Psoas muscle (tissue), 8 donors: Measurements from ENCODE around the gene LRFN3. TPM values are rescaled to one million over a fixed set of nuclear protein-coding genes. Genes with fewer than 3 reads are reported as not detected.

ENCODE experiments used
- ATAC-seq, 4 donors: fragments of 200-7000 bp; cut with Tn5 transposase; one replicate each; pipeline ENCODE4 v1.9.1; 2020; ENCODE audit warnings: moderate library complexity in 3 of 4, mild to moderate bottlenecking in 2 of 4
- DNase-seq, 2 donors: peaks; one replicate each; pipeline ENCODE4 v3.0.0-alpha.2; 2020
- H3K27ac ChIP-seq: fragments of 200-600 bp; one replicate; pipeline ENCODE4 v1.8.0; 2022
- H3K27me3 ChIP-seq, 3 donors: fragments of 200-600 bp in 1 of 3; one replicate each; pipeline versions ENCODE4 v1.6.1 to v1.8.0; 2013 to 2022; ENCODE audit warnings: low read length in 2 of 3, mild to moderate bottlenecking in 2 of 3, moderate library complexity in 1 of 3; ENCODE audit not compliant: insufficient read depth in 3 of 3
- H3K36me3 ChIP-seq, 2 donors: fragments of 200-600 bp in 1 of 2; one replicate each; pipeline versions ENCODE4 v1.6.1 to v1.8.0; 2013 to 2022; ENCODE audit warnings: low read depth in 1 of 2, mild to moderate bottlenecking in 1 of 2, moderate library complexity in 1 of 2; ENCODE audit not compliant: insufficient read depth in 1 of 2
- H3K4me1 ChIP-seq: fragments of 200-600 bp; one replicate; pipeline ENCODE4 v1.8.0; 2022
- H3K4me3 ChIP-seq: fragments of 200-600 bp; one replicate; pipeline ENCODE4 v1.8.0; 2022; ENCODE audit warnings: mild to moderate bottlenecking
- H3K9me3 ChIP-seq: fragments of 200-600 bp; one replicate; pipeline ENCODE4 v1.8.0; 2022
- WGBS, 3 donors: extraction: QIAGEN DNeasy Blood & Tissue Kit; methylation state at CpG; one replicate each; pipeline versions ENCODE4 v1.1.6 to v1.1.7; 2013; 5-methylcytosine and 5-hydroxymethylcytosine counted together
- intact Hi-C, 2 donors: fragments of 100-400 bp; cut with DNase I; formaldehyde crosslinking; loops; one replicate each; pipeline versions ENCODE4 v1.11.0 to v1.14.2; 2022
- polyA plus RNA-seq, 3 donors: library from polyadenylated mRNA; stranded (reverse); fragments of 200-250 nt; gene quantifications; one replicate each; pipeline ENCODE4 v1.2.3, GENCODE V29; 2013
- total RNA-seq, 4 donors: library from RNA; stranded (reverse); fragmentation: NEBNext Ultra II Directional in 2 of 4; extraction: Animal tissue kit (Norgen Biotek cat#: 25700) in 2 of 4; gene quantifications; one replicate each; pipeline versions ENCODE4 v1.2.1 to v1.2.4, GENCODE V29; 2021 to 2023
- TF ChIP-seq, protein P1 (sequence below): fragments of 200-600 bp; IDR thresholded peaks from one replicate; pipeline ENCODE4 v1.8.0; 2022; ENCODE audit warnings: antibody characterized with exemption
- donor health status: healthy with polysubstance abuse.
- donor health status: DM: no; HTN: no; CAD: no; lungs with moderate emphysema.
- donor health status: Bipolar disorder and iron deficiency.
- donor health status: healthy.
- donor health status: DM: yes; HTN: yes; CAD: no.
- donor health status: DM: no; HTN: no; CAD: no.
- donor health status: DM: no; HTN: no; CAD: no.
- donor health status: DM: yes; HTN: yes; CAD: no.

The LRFN3 gene
- total and polyA plus RNA-seq, 7 donors, result 7.2 to 25.6 (median 10.7) TPM

- Histone ChIP-seq H3K4me3 (peak overlapping the region; percentile 15), H3K27me3 (peaks cover 0 to 2% (median 0%) of the 10 kb centered on the region in 3 donors), H3K36me3 (no peaks in the 10 kb centered on the region), H3K4me1 (no peaks in the 10 kb centered on the region), H3K27ac (no peak overlapping the region), H3K9me3 (no peaks in the 10 kb centered on the region)
- DNase-seq (no peak), ATAC-seq (no peak)
- 35 to 51% (median 50%) methylated on average over 6 of the region's 6 CpGs for WGBS, 3 donors
- intact Hi-C loops, result no loop called here
- TF ChIP-seq, protein P1, sequence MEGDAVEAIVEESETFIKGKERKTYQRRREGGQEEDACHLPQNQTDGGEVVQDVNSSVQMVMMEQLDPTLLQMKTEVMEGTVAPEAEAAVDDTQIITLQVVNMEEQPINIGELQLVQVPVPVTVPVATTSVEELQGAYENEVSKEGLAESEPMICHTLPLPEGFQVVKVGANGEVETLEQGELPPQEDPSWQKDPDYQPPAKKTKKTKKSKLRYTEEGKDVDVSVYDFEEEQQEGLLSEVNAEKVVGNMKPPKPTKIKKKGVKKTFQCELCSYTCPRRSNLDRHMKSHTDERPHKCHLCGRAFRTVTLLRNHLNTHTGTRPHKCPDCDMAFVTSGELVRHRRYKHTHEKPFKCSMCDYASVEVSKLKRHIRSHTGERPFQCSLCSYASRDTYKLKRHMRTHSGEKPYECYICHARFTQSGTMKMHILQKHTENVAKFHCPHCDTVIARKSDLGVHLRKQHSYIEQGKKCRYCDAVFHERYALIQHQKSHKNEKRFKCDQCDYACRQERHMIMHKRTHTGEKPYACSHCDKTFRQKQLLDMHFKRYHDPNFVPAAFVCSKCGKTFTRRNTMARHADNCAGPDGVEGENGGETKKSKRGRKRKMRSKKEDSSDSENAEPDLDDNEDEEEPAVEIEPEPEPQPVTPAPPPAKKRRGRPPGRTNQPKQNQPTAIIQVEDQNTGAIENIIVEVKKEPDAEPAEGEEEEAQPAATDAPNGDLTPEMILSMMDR, result no peak
Observed at GRCh38 chr19:35905178-35905727, 30.9 kb upstream of the LRFN3 start.

- Histone ChIP-seq H3K9me3 (no peaks in the 10 kb centered on the region), H3K27ac (no peak overlapping the region), H3K4me3 (peak overlapping the region; percentile 42), H3K4me1 (no peaks in the 10 kb centered on the region), H3K27me3 (peaks cover 0 to 2% (median 0%) of the 10 kb centered on the region in 3 donors), H3K36me3 (no peaks in the 10 kb centered on the region)
- WGBS, 3 donors, result 35 to 40% (median 39%) methylated on average over 12 of the region's 12 CpGs
- TF ChIP-seq, protein P1, result no peak
- intact Hi-C loops, result no loop called here
- DNase-seq (no peak), ATAC-seq (no peak)
Observed at GRCh38 chr19:35907377-35907745, 28.8 kb upstream of the LRFN3 start.

GRCh38 chr19:35908010-35908441 lies 28.1 kb upstream of the LRFN3 start, which contains the start of gene TYROBP:
Gene TYROBP, minus strand, starts transcription at chr19:35908295. Its CDS starts 67 bp downstream, at chr19:35908228.
- DNase-seq (peak in 1 of 2 donors; percentile 67), ATAC-seq (peak in 1 of 4 donors; percentile 42)
- Histone ChIP-seq H3K9me3 (no peaks in the 10 kb centered on the region), H3K36me3 (no peaks in the 10 kb centered on the region), H3K4me3 (peak within 1 kb of the TSS; percentile 42), H3K27ac (no peak within 1 kb of the TSS), H3K4me1 (no peaks in the 10 kb centered on the region), H3K27me3 (no peaks in the 10 kb centered on the region)
- 52 to 62% (median 52%) methylated on average over 9 of the region's 9 CpGs for WGBS, 3 donors
- intact Hi-C loops, result no loop called here
- TF ChIP-seq, protein P1, result no peak

DNA sequence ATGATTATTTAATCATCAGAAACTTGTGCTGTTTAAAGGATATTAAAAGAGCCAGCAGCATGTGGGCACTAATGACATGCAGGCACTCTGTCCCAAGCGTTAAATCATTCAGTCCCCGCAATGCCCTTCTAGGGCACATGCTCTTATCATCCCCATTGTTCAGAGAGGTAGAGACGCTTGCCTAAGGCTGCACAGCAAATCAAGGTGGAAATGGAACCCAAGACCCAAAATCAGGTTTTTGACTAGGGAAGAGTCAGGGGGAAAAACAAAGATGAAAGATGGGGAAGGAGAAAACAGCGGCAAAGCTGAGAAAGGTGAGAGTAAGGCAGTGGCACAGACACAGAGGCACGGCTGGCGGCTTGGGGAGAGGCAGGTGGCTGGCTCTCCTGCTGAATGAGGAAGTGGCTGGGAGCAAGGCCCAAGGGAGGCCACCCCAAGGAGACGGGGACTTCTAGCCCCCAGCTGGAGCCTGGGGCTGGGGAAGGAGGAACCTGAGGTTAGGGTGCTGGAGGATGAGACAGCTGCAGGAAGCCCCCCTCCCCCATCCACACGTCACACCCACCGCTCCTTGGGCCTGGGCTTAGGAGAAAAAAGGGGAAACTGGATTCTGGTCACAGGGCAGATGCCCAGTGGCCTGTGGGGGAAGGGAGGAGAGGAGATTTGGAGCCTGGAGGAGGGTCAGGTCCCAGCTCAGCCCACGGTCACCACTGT lies 27.0 kb upstream of the LRFN3 start:
- Histone ChIP-seq H3K9me3 (no peaks in the 10 kb centered on the region), H3K27ac (no peak overlapping the region), H3K36me3 (no peaks in the 10 kb centered on the region), H3K4me1 (no peaks in the 10 kb centered on the region), H3K27me3 (no peaks in the 10 kb centered on the region), H3K4me3 (no peak overlapping the region)
- peak; percentile 53 to 70 (median 59) for ATAC-seq
- intact Hi-C loops, result no loop called here
- TF ChIP-seq, protein P1, result no peak
- 53 to 66% (median 54%) methylated on average over 10 of the region's 10 CpGs for WGBS, 3 donors
- peak; percentile 72 to 84 for DNase-seq
